HepG2 (cell line): ENCODE data around the gene CYP2S1. TPM values are rescaled to one million over a fixed set of nuclear protein-coding genes. Genes with fewer than 3 reads are reported as not detected.

Source experiments
- ATAD3A ChIP-seq: sonication (generic); formaldehyde crosslinking; IDR thresholded peaks from 2 replicates; pipeline ENCODE4 v1.4.0; 2020; ENCODE audit warnings: missing genetic modification reagents
- FOXP1 ChIP-seq, 2 experiments: fragments of 450-650 bp in 1 of 2; IDR thresholded peaks; 2 replicates each; pipeline ENCODE4 v1.6.1; 2017 to 2018; ENCODE audit warnings: antibody characterized with exemption in 1 of 2
- GZF1 ChIP-seq: sonication (generic); formaldehyde crosslinking; IDR thresholded peaks from 2 replicates; pipeline ENCODE4 v1.5.1; 2020; ENCODE audit warnings: mild to moderate bottlenecking, missing genetic modification reagents
- HOXA5 ChIP-seq: sonication (generic); formaldehyde crosslinking; IDR thresholded peaks from 2 replicates; pipeline ENCODE4 v1.4.0; 2020; ENCODE audit warnings: missing genetic modification reagents
- JUN ChIP-seq: sonication (generic); formaldehyde crosslinking; IDR thresholded peaks from 2 replicates; pipeline ENCODE4 v1.4.0; 2020; ENCODE audit warnings: mild to moderate bottlenecking, missing genetic modification reagents
- THYN1 ChIP-seq: sonication (generic); formaldehyde crosslinking; IDR thresholded peaks from 2 replicates; pipeline ENCODE4 v1.8.1; 2023; ENCODE audit warnings: low read depth, mild to moderate bottlenecking, moderate library complexity, missing genetic modification reagents, borderline replicate concordance
- TSC22D2 ChIP-seq: sonication (generic); formaldehyde crosslinking; IDR thresholded peaks from 2 replicates; pipeline ENCODE4 v1.5.1; 2020; ENCODE audit warnings: missing genetic modification reagents, mild to moderate bottlenecking, borderline replicate concordance
- ZKSCAN1 ChIP-seq: fragments of 150-350 bp; IDR thresholded peaks from 2 replicates; pipeline ENCODE4 v1.6.1; 2014; ENCODE audit warnings: low read length
- ZNF792 ChIP-seq: IDR thresholded peaks from 2 replicates; pipeline ENCODE4 v1.6.1; 2016
- polyA plus RNA-seq, 8 experiments: library from polyadenylated mRNA; depleted of rRNA in 3 of 8; stranded (reverse) in 7 of 8; unstranded in 1 of 8; fragments of >200 nt; fragmentation: Illumina TruSeq in 4 of 8; extraction: Trizol in 4 of 8; gene quantifications; 2 replicates each; pipeline versions ENCODE4 v1.2.1 to v1.2.3, GENCODE V29; 2011 to 2016; ENCODE audit warnings: low read depth in 4 of 8, missing spikeins in 1 of 8, mixed read lengths in 1 of 8; ENCODE audit not compliant: insufficient read depth in 1 of 8
- total RNA-seq, 5 experiments: library from RNA; depleted of rRNA; stranded (reverse); fragments of >200 nt; fragmentation: Illumina TruSeq; extraction: Trizol; gene quantifications; 2 replicates each; pipeline ENCODE4 v1.2.3, GENCODE V29; 2016; ENCODE audit warnings: low read depth in 1 of 5
- TF ChIP-seq, protein P1 (sequence below): sonication (generic); formaldehyde crosslinking; conservative IDR thresholded peaks from 2 replicates; pipeline ENCODE4 v1.4.0; 2020; ENCODE audit warnings: mild to moderate bottlenecking, missing genetic modification reagents, moderate library complexity
- TF ChIP-seq, protein P2 (sequence below): sonication (generic); formaldehyde crosslinking; IDR thresholded peaks from 2 replicates; pipeline ENCODE4 v1.5.0; 2020; ENCODE audit warnings: mild to moderate bottlenecking, low read depth, missing genetic modification reagents, borderline replicate concordance
- TF ChIP-seq, protein P3 (sequence below): sonication (generic); formaldehyde crosslinking; IDR thresholded peaks from 2 replicates; pipeline ENCODE4 v1.5.0; 2020; ENCODE audit warnings: missing genetic modification reagents
- TF ChIP-seq, protein P4 (sequence below): sonication (generic); formaldehyde crosslinking; IDR thresholded peaks from 2 replicates; pipeline ENCODE4 v1.4.0; 2020; ENCODE audit warnings: low read depth, missing genetic modification reagents
- TF ChIP-seq, protein P5 (sequence below): sonication (generic); formaldehyde crosslinking; IDR thresholded peaks from 2 replicates; pipeline ENCODE4 v1.9.0; 2021; ENCODE audit warnings: missing genetic modification reagents, borderline replicate concordance

Gene CYP2S1
- total and polyA plus RNA-seq, 2 of the 13 experiments (the other 11 are each of a cell fraction or from before 2014, with no cell fraction given): 0.09 to 2.1 TPM

DNA sequence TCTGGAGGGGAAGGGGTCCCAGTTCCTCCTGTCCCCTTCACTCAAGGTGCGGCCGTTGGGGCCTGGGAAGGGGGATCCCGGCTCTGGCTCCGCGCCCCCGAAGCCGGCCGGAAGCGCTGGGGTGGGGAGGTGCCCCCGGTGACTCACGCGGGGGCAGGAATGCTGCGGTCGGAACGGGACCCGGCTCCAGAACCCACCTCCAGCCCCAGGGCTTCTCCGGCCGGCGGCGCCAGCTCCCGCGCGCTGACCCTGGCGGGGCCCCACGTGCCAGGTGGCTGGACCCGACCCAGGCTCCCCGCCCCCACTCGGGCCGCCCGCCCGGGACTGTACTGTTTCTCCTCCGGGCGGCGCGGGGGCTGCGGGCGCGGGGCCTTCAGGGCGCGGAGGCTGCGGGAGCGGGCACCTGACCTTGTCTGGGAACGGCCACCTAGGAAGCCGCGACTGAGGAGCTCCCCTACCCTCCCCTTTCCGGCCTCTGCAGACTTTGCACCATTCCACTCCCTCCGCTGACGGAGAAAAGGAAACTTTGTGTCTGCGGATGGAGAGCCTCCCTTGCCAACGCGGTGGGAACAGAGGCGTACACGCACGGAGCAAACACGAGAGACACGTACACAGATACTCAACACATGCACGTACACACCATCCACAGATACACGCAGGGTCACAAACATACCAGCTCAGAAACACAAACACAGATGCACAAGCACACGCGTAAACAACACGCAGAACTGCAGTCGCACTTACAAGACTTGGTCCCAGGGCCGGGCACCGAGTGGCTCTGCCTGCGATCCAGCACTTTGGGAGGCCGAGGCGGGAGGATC lies 33.2 kb downstream of the CYP2S1 start (continued):
- TF ChIP-seq, protein P1, sequence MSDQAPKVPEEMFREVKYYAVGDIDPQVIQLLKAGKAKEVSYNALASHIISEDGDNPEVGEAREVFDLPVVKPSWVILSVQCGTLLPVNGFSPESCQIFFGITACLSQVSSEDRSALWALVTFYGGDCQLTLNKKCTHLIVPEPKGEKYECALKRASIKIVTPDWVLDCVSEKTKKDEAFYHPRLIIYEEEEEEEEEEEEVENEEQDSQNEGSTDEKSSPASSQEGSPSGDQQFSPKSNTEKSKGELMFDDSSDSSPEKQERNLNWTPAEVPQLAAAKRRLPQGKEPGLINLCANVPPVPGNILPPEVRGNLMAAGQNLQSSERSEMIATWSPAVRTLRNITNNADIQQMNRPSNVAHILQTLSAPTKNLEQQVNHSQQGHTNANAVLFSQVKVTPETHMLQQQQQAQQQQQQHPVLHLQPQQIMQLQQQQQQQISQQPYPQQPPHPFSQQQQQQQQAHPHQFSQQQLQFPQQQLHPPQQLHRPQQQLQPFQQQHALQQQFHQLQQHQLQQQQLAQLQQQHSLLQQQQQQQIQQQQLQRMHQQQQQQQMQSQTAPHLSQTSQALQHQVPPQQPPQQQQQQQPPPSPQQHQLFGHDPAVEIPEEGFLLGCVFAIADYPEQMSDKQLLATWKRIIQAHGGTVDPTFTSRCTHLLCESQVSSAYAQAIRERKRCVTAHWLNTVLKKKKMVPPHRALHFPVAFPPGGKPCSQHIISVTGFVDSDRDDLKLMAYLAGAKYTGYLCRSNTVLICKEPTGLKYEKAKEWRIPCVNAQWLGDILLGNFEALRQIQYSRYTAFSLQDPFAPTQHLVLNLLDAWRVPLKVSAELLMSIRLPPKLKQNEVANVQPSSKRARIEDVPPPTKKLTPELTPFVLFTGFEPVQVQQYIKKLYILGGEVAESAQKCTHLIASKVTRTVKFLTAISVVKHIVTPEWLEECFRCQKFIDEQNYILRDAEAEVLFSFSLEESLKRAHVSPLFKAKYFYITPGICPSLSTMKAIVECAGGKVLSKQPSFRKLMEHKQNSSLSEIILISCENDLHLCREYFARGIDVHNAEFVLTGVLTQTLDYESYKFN (CRISPR knock-in tag): peak; percentile 81
- TF ChIP-seq FOXP1 (IDR thresholded peaks at IDR 0.05) (no peak), FOXP1 (CRISPR knock-in tag; IDR thresholded peaks at IDR 0.05) (peak; percentile 27), ZNF792 (CRISPR knock-in tag) (peak; percentile 16; the same call in 1 of the 2 replicates), GZF1 (CRISPR knock-in tag) (no peak), THYN1 (CRISPR knock-in tag) (no peak), ATAD3A (no peak), TSC22D2 (CRISPR knock-in tag) (peak; percentile 42; the same call in 1 of the 2 replicates), ZKSCAN1 (no peak), HOXA5 (CRISPR knock-in tag) (0 out of 2 replicates have a peak, but pooled peaks have one; percentile 7), JUN (CRISPR knock-in tag) (no peak)
- TF ChIP-seq, protein P2, sequence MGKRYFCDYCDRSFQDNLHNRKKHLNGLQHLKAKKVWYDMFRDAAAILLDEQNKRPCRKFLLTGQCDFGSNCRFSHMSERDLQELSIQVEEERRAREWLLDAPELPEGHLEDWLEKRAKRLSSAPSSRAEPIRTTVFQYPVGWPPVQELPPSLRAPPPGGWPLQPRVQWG (CRISPR knock-in tag): no peak
- TF ChIP-seq, protein P3, sequence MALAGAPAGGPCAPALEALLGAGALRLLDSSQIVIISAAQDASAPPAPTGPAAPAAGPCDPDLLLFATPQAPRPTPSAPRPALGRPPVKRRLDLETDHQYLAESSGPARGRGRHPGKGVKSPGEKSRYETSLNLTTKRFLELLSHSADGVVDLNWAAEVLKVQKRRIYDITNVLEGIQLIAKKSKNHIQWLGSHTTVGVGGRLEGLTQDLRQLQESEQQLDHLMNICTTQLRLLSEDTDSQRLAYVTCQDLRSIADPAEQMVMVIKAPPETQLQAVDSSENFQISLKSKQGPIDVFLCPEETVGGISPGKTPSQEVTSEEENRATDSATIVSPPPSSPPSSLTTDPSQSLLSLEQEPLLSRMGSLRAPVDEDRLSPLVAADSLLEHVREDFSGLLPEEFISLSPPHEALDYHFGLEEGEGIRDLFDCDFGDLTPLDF (CRISPR knock-in tag): no peak
- TF ChIP-seq, protein P4, sequence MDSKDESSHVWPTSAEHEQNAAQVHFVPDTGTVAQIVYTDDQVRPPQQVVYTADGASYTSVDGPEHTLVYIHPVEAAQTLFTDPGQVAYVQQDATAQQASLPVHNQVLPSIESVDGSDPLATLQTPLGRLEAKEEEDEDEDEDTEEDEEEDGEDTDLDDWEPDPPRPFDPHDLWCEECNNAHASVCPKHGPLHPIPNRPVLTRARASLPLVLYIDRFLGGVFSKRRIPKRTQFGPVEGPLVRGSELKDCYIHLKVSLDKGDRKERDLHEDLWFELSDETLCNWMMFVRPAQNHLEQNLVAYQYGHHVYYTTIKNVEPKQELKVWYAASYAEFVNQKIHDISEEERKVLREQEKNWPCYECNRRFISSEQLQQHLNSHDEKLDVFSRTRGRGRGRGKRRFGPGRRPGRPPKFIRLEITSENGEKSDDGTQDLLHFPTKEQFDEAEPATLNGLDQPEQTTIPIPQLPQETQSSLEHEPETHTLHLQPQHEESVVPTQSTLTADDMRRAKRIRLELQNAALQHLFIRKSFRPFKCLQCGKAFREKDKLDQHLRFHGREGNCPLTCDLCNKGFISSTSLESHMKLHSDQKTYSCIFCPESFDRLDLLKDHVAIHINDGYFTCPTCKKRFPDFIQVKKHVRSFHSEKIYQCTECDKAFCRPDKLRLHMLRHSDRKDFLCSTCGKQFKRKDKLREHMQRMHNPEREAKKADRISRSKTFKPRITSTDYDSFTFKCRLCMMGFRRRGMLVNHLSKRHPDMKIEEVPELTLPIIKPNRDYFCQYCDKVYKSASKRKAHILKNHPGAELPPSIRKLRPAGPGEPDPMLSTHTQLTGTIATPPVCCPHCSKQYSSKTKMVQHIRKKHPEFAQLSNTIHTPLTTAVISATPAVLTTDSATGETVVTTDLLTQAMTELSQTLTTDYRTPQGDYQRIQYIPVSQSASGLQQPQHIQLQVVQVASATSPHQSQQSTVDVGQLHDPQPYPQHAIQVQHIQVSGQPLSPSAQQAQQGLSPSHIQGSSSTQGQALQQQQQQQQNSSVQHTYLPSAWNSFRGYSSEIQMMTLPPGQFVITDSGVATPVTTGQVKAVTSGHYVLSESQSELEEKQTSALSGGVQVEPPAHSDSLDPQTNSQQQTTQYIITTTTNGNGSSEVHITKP: peak; percentile 65; the same call in 1 of the 2 replicates
- TF ChIP-seq, protein P5, sequence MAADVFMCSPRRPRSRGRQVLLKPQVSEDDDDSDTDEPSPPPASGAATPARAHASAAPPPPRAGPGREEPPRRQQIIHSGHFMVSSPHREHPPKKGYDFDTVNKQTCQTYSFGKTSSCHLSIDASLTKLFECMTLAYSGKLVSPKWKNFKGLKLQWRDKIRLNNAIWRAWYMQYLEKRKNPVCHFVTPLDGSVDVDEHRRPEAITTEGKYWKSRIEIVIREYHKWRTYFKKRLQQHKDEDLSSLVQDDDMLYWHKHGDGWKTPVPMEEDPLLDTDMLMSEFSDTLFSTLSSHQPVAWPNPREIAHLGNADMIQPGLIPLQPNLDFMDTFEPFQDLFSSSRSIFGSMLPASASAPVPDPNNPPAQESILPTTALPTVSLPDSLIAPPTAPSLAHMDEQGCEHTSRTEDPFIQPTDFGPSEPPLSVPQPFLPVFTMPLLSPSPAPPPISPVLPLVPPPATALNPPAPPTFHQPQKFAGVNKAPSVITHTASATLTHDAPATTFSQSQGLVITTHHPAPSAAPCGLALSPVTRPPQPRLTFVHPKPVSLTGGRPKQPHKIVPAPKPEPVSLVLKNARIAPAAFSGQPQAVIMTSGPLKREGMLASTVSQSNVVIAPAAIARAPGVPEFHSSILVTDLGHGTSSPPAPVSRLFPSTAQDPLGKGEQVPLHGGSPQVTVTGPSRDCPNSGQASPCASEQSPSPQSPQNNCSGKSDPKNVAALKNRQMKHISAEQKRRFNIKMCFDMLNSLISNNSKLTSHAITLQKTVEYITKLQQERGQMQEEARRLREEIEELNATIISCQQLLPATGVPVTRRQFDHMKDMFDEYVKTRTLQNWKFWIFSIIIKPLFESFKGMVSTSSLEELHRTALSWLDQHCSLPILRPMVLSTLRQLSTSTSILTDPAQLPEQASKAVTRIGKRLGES (CRISPR knock-in tag): peak; percentile 58; the same call in 1 of the 2 replicates
